K562 (cell line): ENCODE results near the gene NDUFA7. TPM values are rescaled to one million over a fixed set of nuclear protein-coding genes. Genes with fewer than 3 reads are reported as not detected.

Source experiments
- ATAC-seq: fragments of 200-7000 bp; cut with Tn5 transposase; 3 replicates; pipeline ENCODE4 v1.9.1; 2020; ENCODE audit warnings: moderate library complexity
- BruUV-seq: library from RNA; stranded (reverse); fragments of 400-500 nt; replicated peaks from 2 replicates; lab custom pipeline; 2021; lab: Mats Ljungman, UMichigan
- CTCF ChIA-PET: fragments of 300-600 bp; formaldehyde crosslinking; extraction: SDS; loops from one replicate; lab custom pipeline; 2021; ENCODE audit warnings: low intra/inter-chr PET ratio; lab: Yijun Ruan, JAX
- POLR2A ChIA-PET: fragments of 300-600, 350-650 bp; sonication (Branson Sonifier 250); formaldehyde crosslinking; extraction: SDS; loops from one replicate; lab custom pipeline; 2021; ENCODE audit warnings: antibody characterized with exemption, inconsistent platforms; lab: Yijun Ruan, JAX
- DNase-seq, 4 experiments: peaks; one replicate each; pipeline versions ENCODE4 v3.0.0 to v3.0.0-alpha.2; 2011 to 2018; ENCODE audit warnings: low spot score in 3 of 4, mixed read lengths in 3 of 4; ENCODE audit errors: extremely low read depth in 1 of 4
- FAIRE-seq: peaks from 2 replicates; lab custom pipeline; 2011; peaks lifted over from hg19 to GRCh38; lab: Jason Lieb, UNC
- H2AFZ ChIP-seq: 2 replicates; pipeline ENCODE4 v1.6.0; 2011; ENCODE audit warnings: low read depth, low read length, control low read depth, inconsistent platforms
- H3K27ac ChIP-seq: fragments of 200-600 bp; 3 replicates; pipeline ENCODE4 v1.8.0; 2011; ENCODE audit warnings: low read depth, mild to moderate bottlenecking, control low read depth, inconsistent platforms, low read length, moderate library complexity, mixed read lengths; ENCODE audit errors: extremely low read depth
- H3K27me3 ChIP-seq, 2 experiments: fragments of 300-600 bp in 1 of 2; 2 replicates in 1 of 2; 3 replicates in 1 of 2; pipeline versions ENCODE4 v1.6.0 to v1.8.0; 2011; ENCODE audit warnings: inconsistent platforms in 2 of 2, low read length in 2 of 2, mild to moderate bottlenecking in 1 of 2, mixed read lengths in 1 of 2, moderate library complexity in 1 of 2; ENCODE audit not compliant: control insufficient read depth in 2 of 2, insufficient read depth in 2 of 2
- H3K36me3 ChIP-seq: fragments of 300-600 bp; 3 replicates; pipeline ENCODE4 v1.8.0; 2011; ENCODE audit warnings: mild to moderate bottlenecking, low read length, inconsistent platforms; ENCODE audit not compliant: control insufficient read depth, insufficient read depth
- H3K4me1 ChIP-seq, 2 experiments: fragments of 200-600 bp in 1 of 2; replicated peaks in 1 of 2; 2 replicates in 1 of 2; 3 replicates in 1 of 2; pipeline versions ENCODE4 v1.5.1 to v1.8.0; 2011; ENCODE audit warnings: inconsistent platforms in 2 of 2, low read length in 2 of 2, mild to moderate bottlenecking in 1 of 2, mixed read lengths in 1 of 2, moderate library complexity in 1 of 2; ENCODE audit not compliant: control insufficient read depth in 2 of 2, insufficient read depth in 2 of 2
- H3K4me2 ChIP-seq: 2 replicates; pipeline ENCODE4 v1.6.1; 2011; ENCODE audit warnings: low read length, control low read depth, inconsistent platforms, mixed read lengths; ENCODE audit not compliant: insufficient read depth
- H3K4me3 ChIP-seq: fragments of 200-600 bp; sonication (generic), shearing (Covaris generic); 2 replicates; pipeline ENCODE4 v1.5.1; 2016; ENCODE audit warnings: control low read depth, inconsistent platforms
- H3K79me2 ChIP-seq: fragments of 200-600 bp; 3 replicates; pipeline ENCODE4 v1.8.0; 2011; ENCODE audit warnings: low read length, inconsistent platforms; ENCODE audit not compliant: control insufficient read depth, insufficient read depth
- H3K9ac ChIP-seq, 2 experiments: 2 replicates each; pipeline versions ENCODE4 v1.6.0 to v1.6.1; 2011; ENCODE audit warnings: low read depth in 2 of 2, low read length in 2 of 2, control low read depth in 1 of 2, inconsistent platforms in 1 of 2, mild to moderate bottlenecking in 1 of 2, mixed read lengths in 1 of 2; ENCODE audit not compliant: insufficient read depth in 1 of 2
- H3K9me1 ChIP-seq: one replicate; pipeline ENCODE4 v1.6.0; 2011; ENCODE audit warnings: inconsistent platforms, mild to moderate bottlenecking, low read length, moderate library complexity; ENCODE audit not compliant: control insufficient read depth, insufficient read depth
- H3K9me3 ChIP-seq: replicated peaks from 2 replicates; pipeline ENCODE4 v1.5.1; 2011; ENCODE audit warnings: low read depth, low read length, inconsistent platforms; ENCODE audit not compliant: control insufficient read depth, insufficient read depth
- H4K20me1 ChIP-seq: replicated peaks from 2 replicates; pipeline ENCODE4 v1.6.1; 2011; ENCODE audit warnings: low read length, inconsistent platforms, mixed read lengths; ENCODE audit not compliant: control insufficient read depth, insufficient read depth
- ADNP ChIP-seq: fragments of 200-800 bp; sonication (Bioruptor generic); IDR thresholded peaks from 2 replicates; pipeline ENCODE4 v1.6.1; 2016; ENCODE audit warnings: missing genetic modification characterization, missing compliant biosample characterization
- BCL6 ChIP-seq: fragments of 250-450 bp; sonication (Bioruptor Pico); IDR thresholded peaks from 2 replicates; pipeline ENCODE4 v1.4.0; 2020
- BHLHE40 ChIP-seq: IDR thresholded peaks from 2 replicates; pipeline ENCODE4 v1.6.1; 2011; ENCODE audit warnings: low read length, improper control_type of control experiment
- MAFK ChIP-seq: IDR thresholded peaks from 2 replicates; pipeline ENCODE4 v1.6.1; 2011; ENCODE audit warnings: low read length, improper control_type of control experiment
- MECOM ChIP-seq: fragments of 250-450 bp; sonication (Bioruptor Pico); IDR thresholded peaks from 2 replicates; pipeline ENCODE4 v1.8.0; 2022; ENCODE audit warnings: inconsistent platforms
- MYNN ChIP-seq, 2 experiments: sonication (generic); formaldehyde crosslinking in 1 of 2; IDR thresholded peaks; 2 replicates each; pipeline versions ENCODE4 v1.5.0 to v1.6.1; 2016 to 2020; ENCODE audit warnings: antibody characterized with exemption in 1 of 2, missing genetic modification reagents in 1 of 2
- PURB ChIP-seq: sonication (generic); formaldehyde crosslinking; IDR thresholded peaks from 2 replicates; pipeline ENCODE4 v1.9.0; 2021; ENCODE audit warnings: low read depth, mild to moderate bottlenecking, missing genetic modification reagents
- RBM25 ChIP-seq: fragments of 200-400 bp; formaldehyde crosslinking; IDR thresholded peaks from 2 replicates; pipeline ENCODE4 v1.6.1; 2018; ENCODE audit warnings: low read length, low read depth, moderate library complexity; ENCODE audit not compliant: severe bottlenecking
- TEAD2 ChIP-seq: fragments of 450-650 bp; IDR thresholded peaks from 2 replicates; pipeline ENCODE4 v1.6.1; 2016; ENCODE audit warnings: missing genetic modification characterization, control low read depth, missing compliant biosample characterization
- ZFP36 ChIP-seq: fragments of 150-350 bp; IDR thresholded peaks from 2 replicates; pipeline ENCODE4 v1.6.1; 2018; ENCODE audit warnings: low read length, low read depth; ENCODE audit not compliant: partially characterized antibody
- ZNF347 ChIP-seq: fragments of 450-650 bp; formaldehyde crosslinking; IDR thresholded peaks from 2 replicates; pipeline ENCODE4 v1.4.0; 2020; ENCODE audit warnings: low read depth, mild to moderate bottlenecking, moderate library complexity
- ZNF408 ChIP-seq: fragments of 250-450 bp; sonication (Bioruptor Pico); IDR thresholded peaks from 2 replicates; pipeline ENCODE4 v1.4.0; 2020; ENCODE audit warnings: low read depth, mild to moderate bottlenecking, moderate library complexity
- ZNF561 ChIP-seq: fragments of 450-650 bp; formaldehyde crosslinking; conservative IDR thresholded peaks from 2 replicates; pipeline ENCODE4 v1.4.0; 2020; ENCODE audit warnings: mild to moderate bottlenecking, moderate library complexity
- WGBS: fragments of 100-300 bp; shearing (Covaris generic); methylation state at CpG from one replicate; pipeline ENCODE4 v1.1.6; 2016; ENCODE audit warnings: low coverage, mixed read lengths; ENCODE audit not compliant: insufficient coverage; ENCODE audit errors: missing lambda C conversion rate; 5-methylcytosine and 5-hydroxymethylcytosine counted together
- in situ Hi-C: fragments of 300-500 bp; cut with MboI; formaldehyde crosslinking; loops from 4 replicates; pipeline ENCODE4 v1.15.0; 2018; ENCODE audit warnings: inconsistent platforms, mixed read lengths
- intact Hi-C: fragments of 100-400 bp; cut with micrococcal nuclease; formaldehyde crosslinking; loops from 2 replicates; pipeline ENCODE4 v1.14.2; 2022
- polyA plus RNA-seq, 8 experiments: library from polyadenylated mRNA; depleted of rRNA in 4 of 8; stranded (reverse) in 5 of 8; unstranded in 3 of 8; fragments of >200 nt; fragmentation: Nextera tagmentation in 2 of 8; fragmentation: Illumina TruSeq in 1 of 8; extraction: Ambion mirVana in 2 of 8; extraction: Trizol in 1 of 8; gene quantifications; 2 replicates each; pipeline versions ENCODE4 v1.2.1 to v1.2.3, GENCODE V29; 2011 to 2014; ENCODE audit warnings: inconsistent platforms in 1 of 8, missing spikeins in 1 of 8
- total RNA-seq, 7 experiments: library from RNA; depleted of rRNA in 6 of 7; stranded (reverse); fragments of >200 nt in 6 of 7; fragmentation: Illumina TruSeq in 2 of 7; extraction: Trizol in 2 of 7; gene quantifications; 2 replicates each; pipeline versions ENCODE4 v1.2.1 to v1.2.3, GENCODE V29; 2011 to 2021; ENCODE audit warnings: low replicate concordance in 1 of 7
- TF ChIP-seq, protein P1 (sequence below): fragments of 250-450 bp; sonication (Bioruptor Pico); IDR thresholded peaks from 2 replicates; pipeline ENCODE4 v1.8.0; 2022; ENCODE audit warnings: inconsistent platforms, mild to moderate bottlenecking, moderate library complexity, borderline replicate concordance
- TF ChIP-seq, protein P2 (sequence below): fragments of 450-650 bp; formaldehyde crosslinking; IDR thresholded peaks from 2 replicates; pipeline ENCODE4 v1.4.0; 2020; ENCODE audit warnings: mild to moderate bottlenecking, moderate library complexity
- TF ChIP-seq, protein P3 (sequence below): sonication (generic); formaldehyde crosslinking; IDR thresholded peaks from 2 replicates; pipeline ENCODE4 v1.8.1; 2022; ENCODE audit warnings: missing genetic modification reagents

Gene NDUFA7
- total and polyA plus RNA-seq, 9 of the 15 experiments (the other 6 are each of a cell fraction or from before 2014, with no cell fraction given), result 70.8 to 348 (median 142) TPM

DNA sequence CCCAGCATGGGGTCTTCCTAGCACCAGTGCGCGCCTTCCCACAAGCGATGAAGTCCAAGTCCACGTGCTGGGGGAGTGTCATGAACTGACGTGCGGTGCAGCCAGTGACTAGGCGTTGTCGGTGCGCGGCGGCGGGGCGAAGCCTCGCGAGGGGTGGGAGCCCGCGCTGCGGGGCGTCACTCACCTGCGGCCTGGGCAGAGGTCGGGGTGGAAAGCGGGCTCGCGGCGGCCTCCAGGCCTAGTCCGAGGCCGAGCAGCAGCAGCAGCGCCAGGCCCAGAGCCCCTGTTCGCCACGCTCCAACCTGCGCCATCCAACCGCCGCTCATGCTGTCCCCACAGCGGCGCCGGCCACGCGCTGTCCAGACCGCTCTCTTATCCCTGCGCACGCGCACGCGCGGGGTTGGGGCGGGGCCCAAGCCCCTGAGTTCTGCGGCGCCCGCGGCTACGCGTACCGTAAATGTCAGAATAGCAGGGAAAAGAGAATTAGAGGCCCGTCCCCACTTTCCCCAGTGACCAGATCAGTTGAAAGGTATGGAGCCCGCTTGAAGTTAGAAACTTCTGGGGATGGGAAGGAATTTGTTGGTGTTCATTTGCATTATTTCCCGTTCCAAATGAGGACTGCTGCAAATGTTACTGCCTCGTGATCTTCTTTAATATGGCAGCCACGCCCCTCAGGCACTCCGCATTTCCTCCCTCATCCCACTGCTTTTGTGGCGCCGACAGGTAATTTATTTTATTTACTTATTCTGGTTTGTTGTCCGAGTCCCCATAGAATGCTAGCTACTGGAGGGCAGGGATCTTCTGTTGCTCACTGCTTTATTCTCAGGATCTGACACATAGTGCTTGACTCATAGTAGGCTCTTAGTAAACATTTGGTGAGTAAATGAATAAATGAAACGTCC lies 13.0 kb downstream of the NDUFA7 start, which contains the start of gene CD320:
Gene CD320, minus strand, starts transcription at position 394 of the 902 bp plus-strand sequence. Its CDS starts 68 bp downstream, at position 326.
- in situ Hi-C loops (loop anchor here (5.0 kb wide), 1 partner anchor 41 kb away; no protein-coding TSS in a partner anchor), intact Hi-C loops (no loop called here)
- H3K9ac ChIP-seq, result peak within 1 kb of the TSS; percentile 62 to 92
- ATAC-seq, result peak; percentile 92
- H3K27me3 ChIP-seq, result no peaks in the 10 kb centered on the region
- H3K4me1 ChIP-seq, result peaks cover 28 to 63% of the 10 kb centered on the region in 2 experiments; a peak in 4 of 5 replicates
- H2AFZ ChIP-seq, result peak within 1 kb of the TSS; percentile 86
- H3K4me2 ChIP-seq, result peak within 1 kb of the TSS; percentile 96
- WGBS, result 1% methylated on average over 58 of the region's 63 CpGs
- H4K20me1 ChIP-seq, result no peaks in the 10 kb centered on the region; the same call in 1 of the 2 replicates
- CTCF ChIA-PET, result no interaction called here
- peaks cover 49% of the 10 kb centered on the region; the same call in 2 of the 3 replicates for H3K36me3 ChIP-seq
- H3K79me2 ChIP-seq, result peaks cover 25% of the 10 kb centered on the region
- peak within 1 kb of the TSS; percentile 85 for H3K27ac ChIP-seq
- POLR2A ChIA-PET, result interaction anchor here (0.7 to 2.4 kb wide), 5 partner anchors 10 to 136 kb away, joined by 3 to 14 read pairs (median 4); partner anchors contain the start of genes NDUFA7 and RPS28
- H3K9me3 ChIP-seq, result no peaks in the 10 kb centered on the region
- H3K9me1 ChIP-seq, result no peaks in the 10 kb centered on the region
- peak; percentile 89 for FAIRE-seq
- H3K4me3 ChIP-seq, result peak within 1 kb of the TSS; percentile 51
- peak; percentile 91 to 96 (median 94) for DNase-seq
- BruUV-seq, result no TSS peak
- TF ChIP-seq BCL6 (no peak), MAFK (peak; percentile 91), RBM25 (peak; percentile 75), TEAD2 (no peak), ADNP (tag) (no peak), ZFP36 (no peak), MECOM (no peak), PURB (no peak), ZNF347 (no peak), MYNN (IDR thresholded peaks at IDR 0.05) (no peak), MYNN (CRISPR knock-in tag; IDR thresholded peaks at IDR 0.05) (no peak), ZNF561 (CRISPR knock-in tag) (no peak), ZNF408 (CRISPR knock-in tag) (no peak), BHLHE40 (peak; percentile 84)
- TF ChIP-seq, protein P1, sequence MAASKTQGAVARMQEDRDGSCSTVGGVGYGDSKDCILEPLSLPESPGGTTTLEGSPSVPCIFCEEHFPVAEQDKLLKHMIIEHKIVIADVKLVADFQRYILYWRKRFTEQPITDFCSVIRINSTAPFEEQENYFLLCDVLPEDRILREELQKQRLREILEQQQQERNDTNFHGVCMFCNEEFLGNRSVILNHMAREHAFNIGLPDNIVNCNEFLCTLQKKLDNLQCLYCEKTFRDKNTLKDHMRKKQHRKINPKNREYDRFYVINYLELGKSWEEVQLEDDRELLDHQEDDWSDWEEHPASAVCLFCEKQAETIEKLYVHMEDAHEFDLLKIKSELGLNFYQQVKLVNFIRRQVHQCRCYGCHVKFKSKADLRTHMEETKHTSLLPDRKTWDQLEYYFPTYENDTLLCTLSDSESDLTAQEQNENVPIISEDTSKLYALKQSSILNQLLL, result no peak
- TF ChIP-seq, protein P2, sequence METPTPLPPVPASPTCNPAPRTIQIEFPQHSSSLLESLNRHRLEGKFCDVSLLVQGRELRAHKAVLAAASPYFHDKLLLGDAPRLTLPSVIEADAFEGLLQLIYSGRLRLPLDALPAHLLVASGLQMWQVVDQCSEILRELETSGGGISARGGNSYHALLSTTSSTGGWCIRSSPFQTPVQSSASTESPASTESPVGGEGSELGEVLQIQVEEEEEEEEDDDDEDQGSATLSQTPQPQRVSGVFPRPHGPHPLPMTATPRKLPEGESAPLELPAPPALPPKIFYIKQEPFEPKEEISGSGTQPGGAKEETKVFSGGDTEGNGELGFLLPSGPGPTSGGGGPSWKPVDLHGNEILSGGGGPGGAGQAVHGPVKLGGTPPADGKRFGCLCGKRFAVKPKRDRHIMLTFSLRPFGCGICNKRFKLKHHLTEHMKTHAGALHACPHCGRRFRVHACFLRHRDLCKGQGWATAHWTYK (CRISPR knock-in tag), result peak; percentile 94
- TF ChIP-seq, protein P3, sequence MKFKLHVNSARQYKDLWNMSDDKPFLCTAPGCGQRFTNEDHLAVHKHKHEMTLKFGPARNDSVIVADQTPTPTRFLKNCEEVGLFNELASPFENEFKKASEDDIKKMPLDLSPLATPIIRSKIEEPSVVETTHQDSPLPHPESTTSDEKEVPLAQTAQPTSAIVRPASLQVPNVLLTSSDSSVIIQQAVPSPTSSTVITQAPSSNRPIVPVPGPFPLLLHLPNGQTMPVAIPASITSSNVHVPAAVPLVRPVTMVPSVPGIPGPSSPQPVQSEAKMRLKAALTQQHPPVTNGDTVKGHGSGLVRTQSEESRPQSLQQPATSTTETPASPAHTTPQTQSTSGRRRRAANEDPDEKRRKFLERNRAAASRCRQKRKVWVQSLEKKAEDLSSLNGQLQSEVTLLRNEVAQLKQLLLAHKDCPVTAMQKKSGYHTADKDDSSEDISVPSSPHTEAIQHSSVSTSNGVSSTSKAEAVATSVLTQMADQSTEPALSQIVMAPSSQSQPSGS (CRISPR knock-in tag), result no peak
